GM19452 (cell line): ENCODE measurements around the gene KCNIP4.

Experiments
- ATAC-seq: cut with Tn5 transposase; IDR thresholded peaks from one replicate; pipeline ENCODE4 v1.9.1; 2021; ENCODE audit not compliant: unreplicated experiment

Gene KCNIP4

GRCh38 chr4:21596521-21596920 lies 352.1 kb downstream of the KCNIP4 start:
- ATAC-seq, result no peak

DNA sequence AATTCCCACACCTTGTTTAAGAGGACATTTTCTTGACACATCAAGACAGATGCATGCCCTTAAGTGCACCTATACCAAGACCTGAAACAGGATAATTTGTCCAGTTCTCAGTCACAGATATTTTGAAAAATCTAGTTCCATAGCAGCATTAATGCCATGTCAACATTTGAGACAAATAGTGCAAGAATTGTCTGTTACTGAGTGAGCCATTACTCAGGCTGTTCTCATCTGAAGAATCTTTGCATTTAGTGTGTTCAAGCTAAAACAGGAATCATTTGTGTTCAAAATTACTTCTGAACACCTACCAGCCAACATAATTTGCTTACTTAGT lies 354.9 kb downstream of the KCNIP4 start:
- no peak for ATAC-seq

GRCh38 chr4:21592970-21593670 lies 355.5 kb downstream of the KCNIP4 start:
- no peak for ATAC-seq

- no peak for ATAC-seq
Measured at GRCh38 chr4:21577056-21577455, 371.5 kb downstream of the KCNIP4 start.

DNA sequence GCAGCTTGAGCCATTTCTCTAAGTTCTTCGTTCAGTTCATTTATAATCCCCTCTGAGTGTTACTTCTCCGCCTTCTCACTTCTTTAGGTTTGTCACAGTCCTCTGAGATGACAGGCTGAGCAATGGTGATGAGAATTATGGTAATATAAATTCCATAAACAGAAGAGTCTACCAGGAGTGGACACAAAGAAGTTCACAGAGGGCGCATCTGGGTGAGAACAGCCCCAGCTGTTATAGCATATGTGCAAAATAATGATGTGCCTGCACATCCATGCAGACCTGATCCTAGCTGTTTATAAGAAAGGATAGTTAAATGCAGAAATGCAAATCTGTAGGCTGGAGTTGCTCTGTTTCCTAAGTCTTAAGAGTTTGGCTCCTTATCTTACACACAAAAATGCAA lies 377.5 kb downstream of the KCNIP4 start:
- ATAC-seq, result no peak

- ATAC-seq, result no peak
Measured at GRCh38 chr4:21569638-21570037, 378.9 kb downstream of the KCNIP4 start.

- ATAC-seq, result no peak
Measured at GRCh38 chr4:21555083-21555482, 393.5 kb downstream of the KCNIP4 start.

GRCh38 chr4:21554500-21554899 lies 394.1 kb downstream of the KCNIP4 start:
- no peak for ATAC-seq

DNA sequence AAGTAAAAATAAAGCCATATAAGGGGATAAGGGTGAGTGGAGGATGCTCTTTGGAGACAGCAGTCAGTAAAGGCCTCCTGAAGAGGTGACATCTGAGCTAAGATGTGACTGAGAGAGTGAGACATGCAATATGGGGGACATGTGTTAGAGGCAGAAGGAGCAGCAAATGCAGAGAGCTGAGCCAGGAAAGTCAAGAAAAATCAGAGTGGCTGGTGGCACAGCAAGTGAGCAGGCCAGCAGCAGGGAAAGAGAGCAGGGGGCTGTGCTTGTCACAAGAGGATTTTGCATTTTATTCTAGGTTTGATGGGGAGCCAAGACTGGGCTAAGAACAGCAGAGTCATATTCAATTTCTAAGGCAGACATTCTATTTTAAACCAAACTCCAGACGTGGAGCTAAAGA lies 394.5 kb downstream of the KCNIP4 start:
- no peak for ATAC-seq

- no peak for ATAC-seq
Measured at GRCh38 chr4:21552455-21552854, 396.1 kb downstream of the KCNIP4 start.

DNA sequence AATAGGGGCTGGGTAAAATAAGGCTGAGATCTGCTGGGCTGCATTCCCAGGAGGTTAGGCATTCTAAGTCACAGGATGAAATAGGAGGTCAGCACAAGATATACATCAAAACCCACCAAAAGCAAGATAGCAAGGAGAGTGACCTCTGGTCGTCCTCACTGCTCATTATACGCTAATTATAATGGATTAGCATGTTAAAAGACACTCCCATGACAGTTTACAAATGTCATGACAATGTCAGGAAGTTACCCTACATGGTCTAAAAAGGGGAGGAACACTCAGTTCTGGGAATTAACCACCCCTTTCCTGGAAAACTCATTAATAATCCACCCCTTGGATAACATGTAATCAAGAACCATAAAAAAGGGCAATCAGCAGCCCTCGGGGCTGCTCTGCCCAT lies 403.6 kb downstream of the KCNIP4 start:
- no peak for ATAC-seq

DNA sequence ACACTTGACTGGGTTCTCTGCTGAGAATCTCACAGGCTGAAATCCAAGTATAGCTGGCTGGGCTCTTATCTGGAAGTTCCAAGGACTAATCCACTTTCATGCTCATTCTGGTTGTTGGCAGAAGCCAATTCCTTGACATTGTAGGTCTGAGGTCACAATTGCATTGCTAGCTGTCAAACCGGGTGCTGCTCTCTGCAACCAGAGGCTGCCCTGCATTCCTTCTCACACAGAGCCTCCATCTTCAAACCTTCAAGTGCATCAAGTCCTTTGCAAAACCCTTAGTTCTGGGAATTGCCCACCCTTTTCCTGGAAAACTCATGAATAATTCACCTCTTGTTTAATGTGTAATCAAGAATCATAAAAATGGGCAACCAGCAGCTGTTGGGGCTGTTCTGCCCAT lies 404.2 kb downstream of the KCNIP4 start:
- ATAC-seq, result no peak

DNA sequence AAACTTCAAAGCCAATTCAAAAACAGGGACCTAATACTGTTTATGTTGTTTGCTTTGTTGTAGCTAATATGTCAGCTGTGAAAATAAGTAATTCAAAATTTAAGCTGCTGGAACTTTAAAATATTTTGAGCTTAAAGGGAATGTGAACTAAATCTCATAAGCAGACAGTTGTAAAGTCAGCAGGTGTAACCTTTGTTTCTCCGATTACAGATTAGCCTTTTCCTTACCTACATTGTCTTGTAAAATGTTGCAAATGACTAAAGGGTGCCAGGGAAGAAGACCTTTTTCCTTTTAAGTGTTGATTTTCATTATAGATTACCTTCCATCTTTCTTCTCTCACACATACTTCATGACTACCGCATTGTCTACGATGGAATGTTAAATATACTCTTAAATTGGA lies 405.1 kb downstream of the KCNIP4 start:
- no peak for ATAC-seq

- no peak for ATAC-seq
Measured at GRCh38 chr4:21535898-21536297, 412.7 kb downstream of the KCNIP4 start.

DNA sequence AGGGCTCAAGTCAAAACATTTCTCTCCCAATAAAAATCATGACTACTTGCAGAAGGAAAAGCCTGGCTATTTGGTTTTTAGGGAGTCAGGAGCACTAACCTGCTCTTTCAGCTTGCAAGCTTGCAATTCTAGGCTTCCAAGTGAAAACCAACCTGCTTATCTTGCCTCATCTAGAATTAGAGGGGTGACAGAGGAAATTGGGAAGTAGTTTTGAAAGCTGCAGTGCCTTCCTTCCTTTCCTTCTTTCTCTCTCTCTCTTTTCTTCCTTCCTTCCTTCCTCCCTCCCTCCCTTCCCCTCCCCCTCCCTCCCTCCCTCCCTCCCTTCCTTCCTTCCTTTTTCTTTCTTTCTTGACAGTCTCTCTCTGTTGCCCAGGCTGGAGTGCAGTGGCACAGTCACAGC lies 417.5 kb downstream of the KCNIP4 start:
- ATAC-seq, result no peak

- ATAC-seq, result no peak
Measured at GRCh38 chr4:21529214-21529613, 419.4 kb downstream of the KCNIP4 start.

GRCh38 chr4:21522296-21522695 lies 426.3 kb downstream of the KCNIP4 start:
- ATAC-seq, result no peak

GRCh38 chr4:21517126-21517859 lies 431.3 kb downstream of the KCNIP4 start:
- no peak for ATAC-seq

DNA sequence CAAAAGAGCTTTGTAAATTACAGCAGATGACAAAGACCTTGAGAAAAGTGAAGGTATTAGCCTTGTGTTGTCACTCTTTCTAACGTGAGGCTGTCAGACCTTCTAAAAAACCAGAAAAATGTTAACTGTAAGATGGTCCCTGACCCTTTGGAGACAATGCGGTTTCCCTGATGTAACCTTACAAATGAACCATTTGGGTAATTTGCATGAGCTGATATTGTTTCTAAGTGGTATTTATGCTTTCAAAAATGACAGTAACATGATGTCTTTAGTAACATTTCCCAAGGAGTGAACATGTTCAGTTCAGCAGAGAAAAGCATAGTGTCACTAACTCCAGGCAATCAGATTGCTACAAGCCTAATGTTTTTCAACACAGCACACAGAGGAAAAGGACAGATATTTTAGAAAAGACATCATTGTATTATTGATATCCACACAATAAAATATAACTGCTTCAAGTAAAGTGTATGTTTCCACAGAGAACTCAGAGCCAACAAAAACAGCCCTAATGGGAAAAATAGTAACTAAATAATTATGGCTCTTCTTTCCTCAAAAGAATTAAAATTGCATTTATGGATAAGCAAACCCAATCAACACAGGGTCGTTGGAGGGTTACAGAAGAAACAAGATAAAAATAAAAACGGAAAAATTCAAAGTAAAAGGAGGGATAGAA lies 434.4 kb downstream of the KCNIP4 start:
- ATAC-seq, result no peak

- no peak for ATAC-seq
Measured at GRCh38 chr4:21512353-21512752, 436.2 kb downstream of the KCNIP4 start.

- ATAC-seq, result no peak
Measured at GRCh38 chr4:21507439-21507838, 441.1 kb downstream of the KCNIP4 start.

GRCh38 chr4:21490682-21491081 lies 457.9 kb downstream of the KCNIP4 start:
- ATAC-seq, result no peak
